Ramos (cell line): ENCODE results near the gene PROZ.

Experiments used
- in situ Hi-C: fragments of 300-500 bp; cut with MboI; formaldehyde crosslinking; loops from one replicate; pipeline ENCODE4 v1.14.3; 2022; ENCODE audit warnings: low sequenced_read_pairs; ENCODE audit not compliant: unreplicated experiment

PROZ gene

GRCh38 chr13:113119166-113119821, 39.2 kb upstream of the PROZ start:
- in situ Hi-C loops: no loop called here

DNA sequence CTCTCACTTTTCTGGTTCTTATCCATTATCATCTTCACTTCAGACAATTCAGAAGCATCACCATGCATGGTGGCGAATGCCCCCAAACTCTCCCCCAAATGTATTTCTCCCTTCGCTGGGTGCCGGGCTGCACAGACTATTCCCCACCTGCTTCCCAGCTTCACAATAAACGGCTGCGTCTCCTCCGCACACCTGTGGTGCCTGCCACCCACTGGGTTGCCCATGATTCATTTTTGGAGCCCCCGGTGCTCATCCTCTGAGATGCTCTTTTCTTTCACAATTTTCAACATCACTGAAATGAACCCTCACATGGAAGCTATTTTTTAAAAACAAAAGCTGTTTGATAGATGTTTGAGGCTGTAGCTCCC, 38.6 kb upstream of the PROZ start:
- in situ Hi-C loops: no loop called here

GRCh38 chr13:113120300-113121182, 37.9 kb upstream of the PROZ start:
- in situ Hi-C loops: no loop called here

DNA sequence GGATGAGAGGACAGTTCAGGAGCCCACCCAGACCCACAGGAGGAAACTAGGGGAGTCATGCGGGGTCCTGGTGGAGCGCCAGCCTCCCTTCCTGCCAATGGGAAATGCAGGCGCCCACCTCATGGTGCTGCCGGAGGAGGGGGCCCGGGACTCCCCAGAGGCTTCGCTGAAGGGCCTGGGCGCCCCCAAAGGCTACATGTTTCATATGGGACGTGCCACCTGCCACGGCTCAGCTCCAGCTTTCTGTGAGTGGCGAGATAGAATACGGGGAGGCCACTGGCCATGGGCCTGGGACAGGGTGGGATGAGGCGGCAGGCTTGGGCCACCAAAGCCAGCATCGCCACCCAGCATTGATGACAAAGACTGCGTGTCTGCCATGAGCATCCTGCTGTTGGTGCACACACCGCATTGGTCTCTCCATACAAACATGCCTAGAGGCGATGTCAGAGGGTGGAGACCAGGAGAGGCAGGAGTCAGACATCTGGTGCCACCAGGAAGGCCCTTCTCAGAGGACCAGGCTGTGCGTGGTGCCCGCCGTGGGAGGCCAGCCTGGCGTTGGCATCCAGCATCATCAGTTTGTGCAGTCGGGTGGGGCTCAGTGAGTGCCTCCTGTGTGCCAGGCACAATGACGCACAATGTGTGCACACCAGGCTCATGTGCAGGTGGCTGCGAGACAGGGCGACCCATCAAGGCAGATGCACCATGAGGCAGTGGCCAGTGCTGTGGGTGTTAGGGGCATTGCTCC, 37.1 kb upstream of the PROZ start:
- in situ Hi-C loops: no loop called here

GRCh38 chr13:113121928-113122471, 36.4 kb upstream of the PROZ start:
- in situ Hi-C loops: no loop called here

- in situ Hi-C loops: no loop called here
Observed at GRCh38 chr13:113122550-113123225, 35.8 kb upstream of the PROZ start, which contains the start of gene F10. F10 (plus strand) TSS chr13:113122799; CDS start chr13:113122856, 57 bp downstream.

DNA sequence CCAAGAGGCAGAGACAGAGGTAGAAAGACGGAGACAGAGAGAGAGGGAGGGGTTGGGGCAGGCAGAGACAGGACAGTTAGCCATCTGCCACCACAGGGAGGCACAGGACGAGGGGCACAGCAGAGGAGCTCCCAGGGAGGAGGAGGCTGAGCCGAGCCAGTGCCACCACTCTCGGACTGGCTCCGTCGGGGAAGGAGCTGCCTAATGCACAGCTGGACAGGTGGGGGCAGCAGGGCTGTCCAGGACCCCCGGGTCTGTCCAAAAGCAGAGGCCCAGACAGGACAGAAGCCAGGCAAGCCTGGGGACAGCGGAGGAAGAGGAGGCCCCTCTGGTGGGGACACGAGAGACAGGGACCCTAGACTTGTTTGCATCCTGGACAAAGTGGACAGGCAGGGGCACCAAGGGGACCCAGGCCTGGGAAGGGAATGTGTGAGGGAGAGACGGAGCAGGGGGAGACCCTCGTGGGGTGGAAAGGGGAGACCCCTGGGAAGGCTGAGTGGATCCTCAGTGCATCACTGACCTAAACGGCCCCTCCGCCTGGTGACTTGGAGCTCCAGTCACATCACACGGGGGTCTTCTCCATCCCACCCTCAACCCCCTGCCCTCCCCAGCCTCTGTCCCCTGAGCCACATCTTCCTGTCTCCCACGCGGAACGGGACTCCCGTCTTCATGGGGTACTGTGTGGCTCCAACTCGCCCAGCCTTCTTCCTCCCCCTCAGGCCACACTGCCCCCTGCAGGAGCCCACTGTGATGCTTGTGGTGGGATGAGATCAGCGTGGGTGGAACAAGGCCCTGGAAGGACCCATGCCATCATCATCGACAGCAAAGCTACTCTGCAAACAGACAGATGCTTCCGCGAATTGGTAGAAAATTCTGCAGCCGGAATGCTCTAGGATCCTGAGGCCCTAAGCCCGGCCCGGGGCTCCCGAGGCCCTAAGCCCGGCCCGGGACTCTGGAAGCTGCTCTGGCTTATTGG, 34.9 kb upstream of the PROZ start:
- in situ Hi-C loops: no loop called here

DNA sequence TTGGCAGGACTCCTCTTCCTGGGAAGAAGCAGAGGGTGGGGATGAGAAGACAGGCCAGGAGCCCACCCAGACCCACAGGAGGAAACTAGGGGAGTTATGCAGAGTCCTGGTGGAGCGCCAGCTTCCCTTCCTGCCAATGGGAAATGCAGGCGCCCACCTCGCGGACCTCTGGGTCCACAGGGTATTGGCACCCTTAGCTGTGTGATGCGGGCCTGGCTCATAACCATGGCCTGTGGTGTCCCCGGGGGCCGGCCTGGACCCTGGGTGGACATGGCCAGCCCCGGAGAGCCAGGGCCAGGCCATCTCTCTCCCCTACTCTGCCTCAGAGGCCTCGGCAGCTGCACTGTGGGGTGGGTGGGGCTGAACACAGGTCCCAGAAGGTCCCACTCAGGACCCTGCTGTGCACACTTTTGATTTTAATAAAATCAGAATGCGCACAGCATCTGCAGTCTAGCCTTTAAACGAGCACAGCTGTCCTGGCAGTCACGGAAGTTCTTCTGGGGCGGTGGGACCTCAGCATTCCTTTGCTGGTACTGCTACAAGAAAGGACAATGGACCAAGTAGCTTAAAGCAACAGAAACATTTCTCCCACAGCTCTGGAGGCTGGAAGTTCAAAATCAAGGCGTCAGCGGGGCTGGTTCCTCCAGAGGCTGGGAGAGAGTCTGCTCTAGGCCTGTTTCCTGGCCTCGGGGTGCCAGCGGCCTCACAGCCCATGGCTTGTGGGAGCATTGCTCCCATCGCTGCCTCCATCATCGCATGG, 34.1 kb upstream of the PROZ start:
- in situ Hi-C loops: no loop called here

GRCh38 chr13:113125506-113126264, 32.8 kb upstream of the PROZ start:
- in situ Hi-C loops: no loop called here

GRCh38 chr13:113126265-113127150, 31.9 kb upstream of the PROZ start:
- in situ Hi-C loops: no loop called here

DNA sequence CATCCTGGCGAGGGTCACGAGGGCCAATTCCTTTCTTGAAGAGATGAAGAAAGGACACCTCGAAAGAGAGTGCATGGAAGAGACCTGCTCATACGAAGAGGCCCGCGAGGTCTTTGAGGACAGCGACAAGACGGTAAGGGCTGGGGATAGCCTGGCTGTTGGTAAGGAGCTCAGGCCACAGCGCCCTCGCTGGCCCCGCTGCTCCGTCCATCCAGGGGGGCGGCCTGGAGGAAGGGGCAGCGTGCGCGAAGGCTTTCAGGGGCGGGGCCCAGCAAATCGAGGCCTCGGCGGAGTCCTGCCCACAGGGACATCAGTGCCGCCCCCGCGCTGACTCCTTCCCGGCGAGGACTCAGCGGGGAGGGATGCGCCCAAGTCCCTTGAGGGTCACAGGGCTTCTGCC, 29.0 kb upstream of the PROZ start:
- in situ Hi-C loops: no loop called here

GRCh38 chr13:113129921-113130750, 28.3 kb upstream of the PROZ start:
- in situ Hi-C loops: no loop called here

DNA sequence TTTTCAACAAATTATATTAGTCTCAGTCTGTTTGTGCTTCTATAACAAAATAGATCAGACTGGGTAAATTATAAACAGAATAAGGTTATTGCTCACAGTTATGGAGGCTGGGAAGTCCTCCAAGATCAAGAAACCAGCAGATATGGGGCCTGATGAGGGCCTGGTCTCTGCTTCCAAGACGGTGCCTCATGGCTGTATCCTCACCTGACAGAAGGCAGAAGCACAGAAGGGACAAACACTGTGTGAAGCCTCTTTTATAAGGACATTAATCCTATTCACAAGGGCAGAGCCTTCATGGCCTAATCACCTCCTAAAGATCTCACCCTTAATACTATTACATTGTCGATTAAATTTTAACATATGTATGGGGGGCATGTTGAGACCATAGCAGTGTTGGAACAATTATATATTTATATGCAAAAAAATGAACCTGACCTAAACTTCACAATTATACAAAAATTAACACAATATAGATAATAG, 23.1 kb upstream of the PROZ start:
- in situ Hi-C loops: no loop called here

- in situ Hi-C loops: no loop called here
Observed at GRCh38 chr13:113137691-113138298, 20.7 kb upstream of the PROZ start.
